ENCODE data around the gene BLCAP.
"Not testable (repeated sequence)": the region's sequence is repeated elsewhere in the genome, so short reads cannot be mapped to it uniquely, and the experiment has no call there.

The BLCAP gene

GRCh38 chr20:37472435-37472834 is 55.2 kb downstream of the BLCAP start:
- H3K79me1 ChIP-seq (ENCODE audit: low read length); H2BK120ac ChIP-seq (ENCODE audit: insufficient read depth, low read length, poor library complexity); H2AK5ac ChIP-seq (ENCODE audit: low read length); H2AFZ ChIP-seq (ENCODE audit: insufficient read depth, low read length, poor library complexity); H3K4ac ChIP-seq (ENCODE audit: low read depth, low read length); H3K36me3 ChIP-seq (ENCODE audit: control insufficient read depth in 1 of 2, insufficient read depth in 2 of 2, low read length in 2 of 2); H3K4me3 ChIP-seq (ENCODE audit: low read depth, low read length); H3K9me3 ChIP-seq (ENCODE audit: insufficient read depth, low read depth, low read length); H3K4me1 ChIP-seq (ENCODE audit: control insufficient read depth in 1 of 2, insufficient read depth in 2 of 2, low read length in 2 of 2); H3K27ac ChIP-seq (ENCODE audit: low read depth, low read length); H3K18ac ChIP-seq (ENCODE audit: low read length); H4K12ac ChIP-seq (ENCODE audit: low read depth, low read length); H3K4me2 ChIP-seq (ENCODE audit: low read length); H4K91ac ChIP-seq (ENCODE audit: low read depth, low read length); H4K8ac ChIP-seq (ENCODE audit: low read depth, low read length); H3K27me3 ChIP-seq (ENCODE audit: insufficient read depth, low read length); H3K14ac ChIP-seq (ENCODE audit: low read length); H2BK12ac ChIP-seq (ENCODE audit: low read length); DNase-seq; H3K79me2 ChIP-seq (ENCODE audit: control insufficient read depth, insufficient read depth, low read length, poor library complexity); H3K23ac ChIP-seq (ENCODE audit: low read length); H3K9ac ChIP-seq (ENCODE audit: low read length); H2BK5ac ChIP-seq (ENCODE audit: low read depth, low read length, poor library complexity): not testable (repeated sequence)
- WGBS (ENCODE audit: extremely low coverage, insufficient coverage, insufficient read length): no CpG with 5 or more reads among the region's 6 CpGs

- Histone ChIP-seq H2BK120ac (ENCODE audit: insufficient read depth, low read length, poor library complexity) (no peak overlapping the region), H2BK12ac (ENCODE audit: low read length) (no peak overlapping the region), H3K18ac (ENCODE audit: low read length) (no peak overlapping the region), H4K12ac (ENCODE audit: low read depth, low read length) (no peak overlapping the region), H4K91ac (ENCODE audit: low read depth, low read length) (no peak overlapping the region), H3K23ac (ENCODE audit: low read length) (no peak overlapping the region), H3K79me2 (ENCODE audit: control insufficient read depth, insufficient read depth, low read length, poor library complexity) (no peaks in the 10 kb centered on the region), H2AK5ac (ENCODE audit: low read length) (no peak overlapping the region), H3K9ac (ENCODE audit: low read length) (no peak overlapping the region), H3K9me3 (ENCODE audit: insufficient read depth, low read depth, low read length) (peaks cover 3% of the 10 kb centered on the region), H3K4me1 (ENCODE audit: control insufficient read depth in 1 of 2, insufficient read depth in 2 of 2, low read length in 2 of 2) (peaks cover 0 to 3% of the 10 kb centered on the region in 2 experiments), H3K4me3 (ENCODE audit: low read depth, low read length) (no peak overlapping the region), H3K4ac (ENCODE audit: low read depth, low read length) (no peak overlapping the region), H3K36me3 (ENCODE audit: control insufficient read depth in 1 of 2, insufficient read depth in 2 of 2, low read length in 2 of 2) (no peaks in the 10 kb centered on the region), H3K4me2 (ENCODE audit: low read length) (no peak overlapping the region), H2BK5ac (ENCODE audit: low read depth, low read length, poor library complexity) (no peak overlapping the region), H3K79me1 (ENCODE audit: low read length) (no peaks in the 10 kb centered on the region), H4K8ac (ENCODE audit: low read depth, low read length) (no peak overlapping the region), H3K14ac (ENCODE audit: low read length) (no peak overlapping the region), H3K27ac (ENCODE audit: low read depth, low read length) (no peak overlapping the region), H2AFZ (ENCODE audit: insufficient read depth, low read length, poor library complexity) (no peak overlapping the region), H3K27me3 (ENCODE audit: insufficient read depth, low read length) (no peaks in the 10 kb centered on the region)
- DNase-seq: no peak
- no CpG with 5 or more reads among the region's 7 CpGs for WGBS (ENCODE audit: extremely low coverage, insufficient coverage, insufficient read length)
These were observed 55.9 kb downstream of the BLCAP start for GRCh38 chr20:37471741-37472235.

- H3K4me2 ChIP-seq (ENCODE audit: low read length); H4K91ac ChIP-seq (ENCODE audit: low read depth, low read length); H4K8ac ChIP-seq (ENCODE audit: low read depth, low read length); DNase-seq; H2BK5ac ChIP-seq (ENCODE audit: low read depth, low read length, poor library complexity); H2BK12ac ChIP-seq (ENCODE audit: low read length); H2BK120ac ChIP-seq (ENCODE audit: insufficient read depth, low read length, poor library complexity); H3K23ac ChIP-seq (ENCODE audit: low read length); H3K9me3 ChIP-seq (ENCODE audit: insufficient read depth, low read depth, low read length); H3K14ac ChIP-seq (ENCODE audit: low read length); H3K18ac ChIP-seq (ENCODE audit: low read length); H3K9ac ChIP-seq (ENCODE audit: low read length); H3K4ac ChIP-seq (ENCODE audit: low read depth, low read length); H2AK5ac ChIP-seq (ENCODE audit: low read length); H3K27ac ChIP-seq (ENCODE audit: low read depth, low read length); H3K36me3 ChIP-seq (ENCODE audit: control insufficient read depth in 1 of 2, insufficient read depth in 2 of 2, low read length in 2 of 2); H3K27me3 ChIP-seq (ENCODE audit: insufficient read depth, low read length); H3K4me3 ChIP-seq (ENCODE audit: low read depth, low read length); H2AFZ ChIP-seq (ENCODE audit: insufficient read depth, low read length, poor library complexity); H3K79me2 ChIP-seq (ENCODE audit: control insufficient read depth, insufficient read depth, low read length, poor library complexity); H4K12ac ChIP-seq (ENCODE audit: low read depth, low read length); H3K4me1 ChIP-seq (ENCODE audit: control insufficient read depth in 1 of 2, insufficient read depth in 2 of 2, low read length in 2 of 2); H3K79me1 ChIP-seq (ENCODE audit: low read length): not testable (repeated sequence)
- no CpG with 5 or more reads among the region's 8 CpGs for WGBS (ENCODE audit: extremely low coverage, insufficient coverage, insufficient read length)
These were observed 57.5 kb downstream of the BLCAP start for GRCh38 chr20:37470190-37470589.

- Histone ChIP-seq H3K9ac (ENCODE audit: low read length) (no peak overlapping the region), H3K4me3 (ENCODE audit: low read depth, low read length) (no peak overlapping the region), H4K8ac (ENCODE audit: low read depth, low read length) (no peak overlapping the region), H3K4me1 (ENCODE audit: control insufficient read depth in 1 of 2, insufficient read depth in 2 of 2, low read length in 2 of 2) (peaks cover 0 to 3% of the 10 kb centered on the region in 2 experiments), H3K9me3 (ENCODE audit: insufficient read depth, low read depth, low read length) (no peaks in the 10 kb centered on the region), H3K27me3 (ENCODE audit: insufficient read depth, low read length) (no peaks in the 10 kb centered on the region), H3K18ac (ENCODE audit: low read length) (no peak overlapping the region), H2BK120ac (ENCODE audit: insufficient read depth, low read length, poor library complexity) (no peak overlapping the region), H3K23ac (ENCODE audit: low read length) (no peak overlapping the region), H2AK5ac (ENCODE audit: low read length) (no peak overlapping the region), H2AFZ (ENCODE audit: insufficient read depth, low read length, poor library complexity) (no peak overlapping the region), H3K4ac (ENCODE audit: low read depth, low read length) (no peak overlapping the region), H3K14ac (ENCODE audit: low read length) (no peak overlapping the region), H4K91ac (ENCODE audit: low read depth, low read length) (no peak overlapping the region), H2BK5ac (ENCODE audit: low read depth, low read length, poor library complexity) (no peak overlapping the region), H3K79me2 (ENCODE audit: control insufficient read depth, insufficient read depth, low read length, poor library complexity) (no peaks in the 10 kb centered on the region), H2BK12ac (ENCODE audit: low read length) (no peak overlapping the region), H3K4me2 (ENCODE audit: low read length) (no peak overlapping the region), H3K79me1 (ENCODE audit: low read length) (no peaks in the 10 kb centered on the region), H3K36me3 (ENCODE audit: control insufficient read depth in 1 of 2, insufficient read depth in 2 of 2, low read length in 2 of 2) (no peaks in the 10 kb centered on the region), H4K12ac (ENCODE audit: low read depth, low read length) (no peak overlapping the region), H3K27ac (ENCODE audit: low read depth, low read length) (no peak overlapping the region)
- DNase-seq: no peak
- no CpG with 5 or more reads among the region's 7 CpGs for WGBS (ENCODE audit: extremely low coverage, insufficient coverage, insufficient read length)
These were observed 58.1 kb downstream of the BLCAP start for GRCh38 chr20:37469531-37469930.
